HepG2 (cell line): ENCODE results near the gene ZNRD2. TPM values are rescaled to one million over a fixed set of nuclear protein-coding genes. Genes with fewer than 3 reads are reported as not detected.

Source experiments
- ARNT ChIP-seq: fragments of 450-650 bp; IDR thresholded peaks from 2 replicates; pipeline ENCODE4 v1.6.1; 2017
- CBX1 ChIP-seq: IDR thresholded peaks from one replicate; pipeline ENCODE4 v1.6.1; 2016; ENCODE audit warnings: antibody characterized with exemption, low read depth
- CHD2 ChIP-seq: IDR thresholded peaks from 2 replicates; pipeline ENCODE4 v1.6.1; 2011; ENCODE audit warnings: low read depth, low read length, improper control_type of control experiment
- HOXA3 ChIP-seq: sonication (generic); formaldehyde crosslinking; IDR thresholded peaks from 2 replicates; pipeline ENCODE4 v1.5.0; 2020; ENCODE audit warnings: missing genetic modification reagents
- KAT8 ChIP-seq: IDR thresholded peaks from 2 replicates; pipeline ENCODE4 v1.6.1; 2016; ENCODE audit warnings: missing genetic modification reagents, missing compliant biosample characterization
- MIXL1 ChIP-seq: IDR thresholded peaks from 2 replicates; pipeline ENCODE4 v1.6.1; 2016
- NR1H2 ChIP-seq: sonication (generic); formaldehyde crosslinking; IDR thresholded peaks from 2 replicates; pipeline ENCODE4 v1.8.1; 2022; ENCODE audit warnings: low read depth, missing genetic modification reagents, borderline replicate concordance
- PAX8 ChIP-seq: sonication (generic); formaldehyde crosslinking; IDR thresholded peaks from 2 replicates; pipeline ENCODE4 v1.8.0; 2022; ENCODE audit warnings: mild to moderate bottlenecking, missing genetic modification reagents, borderline replicate concordance
- RBM39 ChIP-seq: fragments of 200-400 bp; formaldehyde crosslinking; IDR thresholded peaks from one replicate; pipeline ENCODE4 v1.6.1; 2018; ENCODE audit warnings: antibody characterized with exemption, mild to moderate bottlenecking, low read depth, low read length; ENCODE audit not compliant: poor library complexity, severe bottlenecking
- SRSF4 ChIP-seq: fragments of 200-400 bp; formaldehyde crosslinking; IDR thresholded peaks from one replicate; pipeline ENCODE4 v1.6.1; 2018; ENCODE audit warnings: mild to moderate bottlenecking, low read depth, low read length, moderate library complexity; ENCODE audit not compliant: poor library complexity, severe bottlenecking
- TRIM22 ChIP-seq: fragments of 450-650 bp; IDR thresholded peaks from 2 replicates; pipeline ENCODE4 v1.6.1; 2017
- ZBTB3 ChIP-seq: sonication (generic); formaldehyde crosslinking; IDR thresholded peaks from 2 replicates; pipeline ENCODE4 v1.4.0; 2020; ENCODE audit warnings: low read depth, mild to moderate bottlenecking, moderate library complexity, missing genetic modification reagents, borderline replicate concordance
- ZFP90 ChIP-seq: sonication (generic); formaldehyde crosslinking; IDR thresholded peaks from 2 replicates; pipeline ENCODE4 v1.8.0; 2022; ENCODE audit warnings: missing genetic modification reagents, mild to moderate bottlenecking, inconsistent platforms, borderline replicate concordance
- ZNF12 ChIP-seq: sonication (generic); formaldehyde crosslinking; IDR thresholded peaks from 2 replicates; pipeline ENCODE4 v1.5.0; 2020; ENCODE audit warnings: missing genetic modification reagents
- ZNF207 ChIP-seq: fragments of 450-650 bp; IDR thresholded peaks from 2 replicates; pipeline ENCODE4 v1.6.1; 2016; ENCODE audit warnings: antibody characterized with exemption, borderline replicate concordance
- ZNF292 ChIP-seq: sonication (generic); formaldehyde crosslinking; IDR thresholded peaks from 2 replicates; pipeline ENCODE4 v1.8.1; 2022; ENCODE audit warnings: mild to moderate bottlenecking, low read depth, missing genetic modification reagents, borderline replicate concordance
- ZNF317 ChIP-seq: sonication (generic); formaldehyde crosslinking; IDR thresholded peaks from 2 replicates; pipeline ENCODE4 v1.5.0; 2020; ENCODE audit warnings: mild to moderate bottlenecking, missing genetic modification reagents
- ZNF382 ChIP-seq: sonication (generic); formaldehyde crosslinking; IDR thresholded peaks from 2 replicates; pipeline ENCODE4 v1.5.0; 2020; ENCODE audit warnings: missing genetic modification reagents, mild to moderate bottlenecking, borderline replicate concordance
- ZNF597 ChIP-seq: sonication (generic); formaldehyde crosslinking; IDR thresholded peaks from 2 replicates; pipeline ENCODE4 v1.5.0; 2020; ENCODE audit warnings: missing genetic modification reagents
- ZNF619 ChIP-seq: sonication (generic); formaldehyde crosslinking; IDR thresholded peaks from 2 replicates; pipeline ENCODE4 v1.4.0; 2020; ENCODE audit warnings: mild to moderate bottlenecking, missing genetic modification reagents
- ZNF746 ChIP-seq: sonication (generic); formaldehyde crosslinking; IDR thresholded peaks from 2 replicates; pipeline ENCODE4 v1.8.0; 2022; ENCODE audit warnings: mild to moderate bottlenecking, missing genetic modification reagents
- polyA plus RNA-seq, 8 experiments: library from polyadenylated mRNA; depleted of rRNA in 3 of 8; stranded (reverse) in 7 of 8; unstranded in 1 of 8; fragments of >200 nt; fragmentation: Illumina TruSeq in 4 of 8; extraction: Trizol in 4 of 8; gene quantifications; 2 replicates each; pipeline versions ENCODE4 v1.2.1 to v1.2.3, GENCODE V29; 2011 to 2016; ENCODE audit warnings: low read depth in 4 of 8, missing spikeins in 1 of 8, mixed read lengths in 1 of 8; ENCODE audit not compliant: insufficient read depth in 1 of 8
- total RNA-seq, 5 experiments: library from RNA; depleted of rRNA; stranded (reverse); fragments of >200 nt; fragmentation: Illumina TruSeq; extraction: Trizol; gene quantifications; 2 replicates each; pipeline ENCODE4 v1.2.3, GENCODE V29; 2016; ENCODE audit warnings: low read depth in 1 of 5
- TF ChIP-seq, protein P1 (sequence below): sonication (generic); formaldehyde crosslinking; IDR thresholded peaks from 2 replicates; pipeline ENCODE4 v1.4.0; 2020; ENCODE audit warnings: missing genetic modification reagents, borderline replicate concordance
- TF ChIP-seq, protein P2 (sequence below): sonication (generic); formaldehyde crosslinking; IDR thresholded peaks from 2 replicates; pipeline ENCODE4 v1.4.0; 2020; ENCODE audit warnings: missing genetic modification reagents

The ZNRD2 gene
- total and polyA plus RNA-seq, 2 of the 13 experiments (the other 11 are each of a cell fraction or from before 2014, with no cell fraction given): 29.2 to 34.0 TPM

- TF ChIP-seq ZNF746 (CRISPR knock-in tag) (peak; percentile 40; the same call in 1 of the 2 replicates), SRSF4 (no peak), KAT8 (CRISPR knock-in tag) (no peak), CHD2 (no peak), ZBTB3 (CRISPR knock-in tag) (no peak), ZFP90 (no peak), HOXA3 (CRISPR knock-in tag) (peak; percentile 38; the same call in 1 of the 2 replicates), ZNF382 (CRISPR knock-in tag) (no peak), ARNT (no peak), PAX8 (CRISPR knock-in tag) (no peak), ZNF12 (CRISPR knock-in tag) (no peak), MIXL1 (CRISPR knock-in tag) (no peak), NR1H2 (CRISPR knock-in tag) (no peak), RBM39 (peak; percentile 29), ZNF292 (CRISPR knock-in tag) (no peak), ZNF597 (no peak), ZNF619 (CRISPR knock-in tag) (no peak), ZNF207 (no peak), ZNF317 (CRISPR knock-in tag) (no peak), TRIM22 (no peak), CBX1 (no peak)
- TF ChIP-seq, protein P1, sequence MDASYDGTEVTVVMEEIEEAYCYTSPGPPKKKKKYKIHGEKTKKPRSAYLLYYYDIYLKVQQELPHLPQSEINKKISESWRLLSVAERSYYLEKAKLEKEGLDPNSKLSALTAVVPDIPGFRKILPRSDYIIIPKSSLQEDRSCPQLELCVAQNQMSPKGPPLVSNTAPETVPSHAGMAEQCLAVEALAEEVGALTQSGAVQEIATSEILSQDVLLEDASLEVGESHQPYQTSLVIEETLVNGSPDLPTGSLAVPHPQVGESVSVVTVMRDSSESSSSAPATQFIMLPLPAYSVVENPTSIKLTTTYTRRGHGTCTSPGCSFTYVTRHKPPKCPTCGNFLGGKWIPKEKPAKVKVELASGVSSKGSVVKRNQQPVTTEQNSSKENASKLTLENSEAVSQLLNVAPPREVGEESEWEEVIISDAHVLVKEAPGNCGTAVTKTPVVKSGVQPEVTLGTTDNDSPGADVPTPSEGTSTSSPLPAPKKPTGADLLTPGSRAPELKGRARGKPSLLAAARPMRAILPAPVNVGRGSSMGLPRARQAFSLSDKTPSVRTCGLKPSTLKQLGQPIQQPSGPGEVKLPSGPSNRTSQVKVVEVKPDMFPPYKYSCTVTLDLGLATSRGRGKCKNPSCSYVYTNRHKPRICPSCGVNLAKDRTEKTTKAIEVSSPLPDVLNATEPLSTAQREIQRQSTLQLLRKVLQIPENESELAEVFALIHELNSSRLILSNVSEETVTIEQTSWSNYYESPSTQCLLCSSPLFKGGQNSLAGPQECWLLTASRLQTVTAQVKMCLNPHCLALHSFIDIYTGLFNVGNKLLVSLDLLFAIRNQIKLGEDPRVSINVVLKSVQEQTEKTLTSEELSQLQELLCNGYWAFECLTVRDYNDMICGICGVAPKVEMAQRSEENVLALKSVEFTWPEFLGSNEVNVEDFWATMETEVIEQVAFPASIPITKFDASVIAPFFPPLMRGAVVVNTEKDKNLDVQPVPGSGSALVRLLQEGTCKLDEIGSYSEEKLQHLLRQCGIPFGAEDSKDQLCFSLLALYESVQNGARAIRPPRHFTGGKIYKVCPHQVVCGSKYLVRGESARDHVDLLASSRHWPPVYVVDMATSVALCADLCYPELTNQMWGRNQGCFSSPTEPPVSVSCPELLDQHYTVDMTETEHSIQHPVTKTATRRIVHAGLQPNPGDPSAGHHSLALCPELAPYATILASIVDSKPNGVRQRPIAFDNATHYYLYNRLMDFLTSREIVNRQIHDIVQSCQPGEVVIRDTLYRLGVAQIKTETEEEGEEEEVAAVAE (CRISPR knock-in tag): no peak
- TF ChIP-seq, protein P2, sequence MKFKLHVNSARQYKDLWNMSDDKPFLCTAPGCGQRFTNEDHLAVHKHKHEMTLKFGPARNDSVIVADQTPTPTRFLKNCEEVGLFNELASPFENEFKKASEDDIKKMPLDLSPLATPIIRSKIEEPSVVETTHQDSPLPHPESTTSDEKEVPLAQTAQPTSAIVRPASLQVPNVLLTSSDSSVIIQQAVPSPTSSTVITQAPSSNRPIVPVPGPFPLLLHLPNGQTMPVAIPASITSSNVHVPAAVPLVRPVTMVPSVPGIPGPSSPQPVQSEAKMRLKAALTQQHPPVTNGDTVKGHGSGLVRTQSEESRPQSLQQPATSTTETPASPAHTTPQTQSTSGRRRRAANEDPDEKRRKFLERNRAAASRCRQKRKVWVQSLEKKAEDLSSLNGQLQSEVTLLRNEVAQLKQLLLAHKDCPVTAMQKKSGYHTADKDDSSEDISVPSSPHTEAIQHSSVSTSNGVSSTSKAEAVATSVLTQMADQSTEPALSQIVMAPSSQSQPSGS (CRISPR knock-in tag): no peak
These were observed 4.0 kb downstream of the ZNRD2 start (continued) for GRCh38 chr11:65574109-65574810.
